GM19372 (cell line): ENCODE data around the gene AGAP5.

Experiments used
- ATAC-seq: cut with Tn5 transposase; IDR thresholded peaks from one replicate; pipeline ENCODE4 v1.9.1; 2021; ENCODE audit warnings: mild to moderate bottlenecking, low read depth, moderate library complexity; ENCODE audit not compliant: unreplicated experiment

The AGAP5 gene

GRCh38 chr10:73634421-73634820 is 63.5 kb downstream of the AGAP5 start:
- no peak for ATAC-seq

GRCh38 chr10:73629165-73629564 is 68.7 kb downstream of the AGAP5 start:
- no peak for ATAC-seq

- ATAC-seq, result no peak
Observed at GRCh38 chr10:73628405-73628804, 69.5 kb downstream of the AGAP5 start.

- no peak for ATAC-seq
Observed at GRCh38 chr10:73627300-73627699, 70.6 kb downstream of the AGAP5 start.

DNA sequence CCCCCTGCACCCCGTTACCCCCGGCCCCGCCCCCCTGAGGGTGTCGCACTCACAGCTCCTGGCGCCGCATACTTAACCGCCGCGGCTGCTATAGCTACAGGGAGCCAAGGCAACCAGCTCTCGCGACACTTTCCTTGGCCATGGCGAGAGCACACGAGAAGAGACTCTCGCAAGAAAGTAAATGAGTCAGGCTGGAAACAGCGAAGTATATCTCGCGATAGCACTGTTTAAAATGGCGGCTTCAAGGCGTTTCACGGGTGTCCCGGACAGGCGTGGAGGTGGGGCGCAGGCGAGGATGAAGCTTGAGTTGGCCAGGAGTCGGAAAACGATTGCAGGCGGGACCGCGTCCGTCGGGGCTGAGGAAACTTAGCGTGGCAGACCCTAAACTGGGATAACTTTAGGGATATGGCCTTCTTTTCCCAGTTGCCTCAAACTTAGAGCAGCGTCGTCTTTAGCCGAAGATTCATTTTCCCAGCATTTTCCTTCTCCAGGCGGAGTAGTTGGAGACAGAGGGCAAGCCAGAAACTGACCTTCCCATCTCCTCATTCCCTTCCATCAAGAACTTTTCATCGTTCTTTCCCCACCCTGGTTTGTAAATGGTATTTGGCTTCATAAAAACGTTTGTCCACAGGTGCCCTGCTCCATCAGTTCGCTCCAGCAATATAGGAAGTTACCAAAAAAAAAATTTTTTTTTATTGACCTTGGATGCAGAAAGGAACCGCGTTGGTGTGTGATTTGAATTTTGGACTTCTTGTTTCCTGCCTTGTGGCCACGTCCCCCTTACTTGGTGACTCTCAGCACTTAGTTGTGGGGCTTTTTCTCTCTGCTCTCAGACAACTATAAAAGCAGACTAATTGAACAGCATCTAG is 71.8 kb downstream of the AGAP5 start:
- peak; percentile 91 for ATAC-seq

- peak; percentile 45 for ATAC-seq
Observed at GRCh38 chr10:73625004-73625883, 72.7 kb downstream of the AGAP5 start.
